NCI-H748 treated with DMSO at 0.1 percent for 48 hours (cell line): ENCODE measurements around the gene HDAC4.

Source experiments
- DNase-seq: peaks from one replicate; lab custom pipeline; 2025; lab: John Stamatoyannopoulos, UW

The HDAC4 gene

DNA sequence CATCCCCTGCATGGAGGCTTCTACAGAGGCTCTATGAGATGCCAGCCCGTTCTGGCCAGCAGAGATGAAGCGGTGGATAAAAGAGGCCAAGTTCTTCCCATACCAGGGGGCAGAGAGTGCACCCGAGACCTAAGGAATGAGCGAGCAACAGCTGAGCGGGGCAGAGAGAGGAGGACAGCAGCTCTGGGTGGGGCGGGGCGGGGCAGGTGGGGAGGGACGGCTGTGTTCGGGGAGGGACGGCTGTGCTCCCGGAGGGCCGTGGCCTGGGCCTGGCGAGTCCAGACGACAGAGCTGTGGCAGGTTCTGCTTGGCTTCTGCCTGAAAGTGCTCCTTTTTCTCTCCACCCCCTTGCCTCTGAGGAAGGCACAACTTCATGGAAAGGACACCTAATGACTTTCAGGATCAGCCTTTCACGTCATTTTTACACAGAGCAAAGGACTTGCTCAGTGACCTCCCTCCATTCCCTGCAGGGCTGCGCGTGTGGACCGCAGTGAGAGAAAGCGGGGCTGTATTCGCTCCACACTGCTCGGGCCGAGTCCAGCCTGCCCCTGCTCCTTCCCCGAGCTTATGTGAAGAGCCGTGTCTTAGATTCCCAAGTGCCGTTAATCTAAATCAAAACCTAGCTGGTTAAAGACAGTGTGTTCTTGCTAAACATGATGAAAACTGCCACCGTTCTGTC lies 232.9 kb downstream of the HDAC4 start:
- DNase-seq: no peak

DNA sequence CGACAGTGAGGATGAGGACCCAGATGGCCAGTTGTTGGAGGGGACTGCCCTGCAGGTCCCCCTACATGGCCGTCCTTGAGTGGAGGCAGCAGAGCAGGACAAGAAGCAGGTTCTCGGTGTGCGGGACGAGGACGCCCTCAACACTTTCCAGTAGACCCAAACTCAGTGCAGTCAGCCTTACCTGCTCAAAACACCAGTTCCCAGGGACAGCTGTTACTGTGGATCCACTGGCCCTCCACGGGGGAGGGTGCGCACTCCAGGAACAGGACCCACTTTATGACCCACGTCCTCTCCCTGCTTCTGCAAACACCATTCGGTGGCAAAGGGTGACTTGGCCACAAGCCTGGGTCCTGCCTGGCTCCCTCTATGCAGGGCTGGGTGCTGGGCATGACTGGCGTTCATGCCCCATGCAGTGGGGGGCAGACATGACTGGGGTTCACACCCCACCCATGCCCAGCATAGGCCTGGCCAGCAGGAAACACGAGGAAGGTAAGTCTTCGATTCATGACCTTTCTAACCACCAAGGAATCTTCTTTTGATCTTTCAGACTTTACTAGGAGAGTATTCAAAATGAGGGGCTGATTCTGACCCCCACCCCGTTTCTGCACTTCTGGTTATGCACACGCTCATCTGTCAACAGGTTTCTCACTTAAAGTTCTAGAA lies 233.7 kb downstream of the HDAC4 start:
- DNase-seq: no peak

DNA sequence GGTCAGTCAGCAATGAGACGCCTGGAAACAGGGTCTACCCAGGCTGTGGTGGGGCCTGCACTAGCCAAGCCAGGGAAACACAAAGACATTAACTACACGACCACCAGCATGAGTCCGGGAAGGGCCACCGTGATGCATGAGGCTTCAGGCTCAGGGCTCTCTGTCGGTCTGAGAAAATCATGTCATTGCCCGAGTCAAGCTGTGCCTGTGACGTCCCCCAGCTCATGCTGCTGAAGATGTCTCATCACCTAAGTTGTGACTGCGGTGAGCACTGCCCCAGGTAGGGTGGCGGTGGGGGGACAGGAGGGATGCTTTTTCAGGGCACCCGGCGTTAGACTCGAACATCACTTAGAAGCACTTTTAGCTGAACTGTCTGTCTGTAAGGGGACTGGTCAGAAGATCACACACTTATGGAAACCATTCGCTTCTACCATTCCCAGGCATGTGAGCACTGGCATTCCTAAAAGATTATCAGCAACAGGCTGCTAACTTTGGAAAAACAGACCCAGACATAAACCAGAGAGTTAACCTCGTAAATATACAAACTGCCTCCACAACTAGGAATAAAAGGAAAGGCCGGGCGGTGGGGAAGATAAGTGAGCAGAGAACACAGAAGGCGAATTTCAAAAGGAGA lies 234.5 kb downstream of the HDAC4 start:
- DNase-seq: no peak

DNA sequence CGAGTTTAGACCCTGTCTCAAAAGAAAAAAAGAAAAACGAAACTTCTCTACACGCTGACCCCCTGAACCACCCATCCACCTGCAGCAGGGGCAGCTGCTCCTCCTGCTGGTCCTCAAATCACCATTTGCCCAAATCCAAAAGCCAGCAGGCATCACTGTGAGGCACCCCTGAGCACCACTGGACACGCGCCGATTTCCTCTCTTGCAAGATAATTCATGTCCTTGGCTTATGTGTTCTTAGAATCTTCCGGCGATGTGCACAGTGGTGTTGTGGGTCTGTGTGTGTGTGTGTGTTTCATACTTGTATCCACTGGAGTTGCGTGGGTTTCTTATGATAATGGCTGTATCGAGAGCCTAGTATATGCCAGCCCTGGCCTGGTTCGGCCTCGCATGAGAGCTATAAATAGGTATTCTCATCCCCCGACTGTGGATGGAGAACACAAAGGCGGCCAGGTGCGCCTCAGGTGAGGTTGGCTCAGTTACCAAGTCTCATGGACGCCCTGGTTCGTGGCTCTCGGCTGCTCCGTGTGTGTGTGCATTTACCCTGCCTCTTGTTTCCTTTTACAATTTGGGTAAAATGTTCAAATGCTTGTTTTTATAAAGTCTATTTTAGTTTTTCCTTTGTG lies 235.5 kb downstream of the HDAC4 start:
- no peak for DNase-seq

DNA sequence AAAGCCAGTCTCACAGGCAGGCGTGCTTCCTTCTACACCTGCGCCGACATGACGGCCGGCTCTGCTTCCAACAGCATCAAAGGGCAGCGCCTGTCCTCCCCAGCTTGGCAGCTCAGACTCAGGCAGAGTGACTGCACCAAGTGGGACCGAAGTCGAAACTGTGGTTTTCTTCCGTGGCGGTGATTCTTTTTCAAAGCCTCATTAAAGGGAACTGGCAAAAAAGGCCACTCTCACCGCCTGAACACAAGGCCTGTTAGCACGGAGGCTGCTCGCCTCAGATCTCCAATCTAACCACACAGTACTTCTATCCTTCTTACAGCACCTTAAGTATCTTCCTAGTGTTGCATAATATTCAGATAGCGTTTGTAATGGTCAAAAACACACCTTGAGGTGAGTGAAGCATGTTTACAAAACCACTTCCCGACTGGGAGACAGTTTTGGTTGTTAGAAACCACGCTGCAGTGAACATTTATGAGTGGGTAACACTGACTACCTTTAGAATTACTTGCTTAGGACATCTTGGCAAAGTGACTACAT lies 236.4 kb downstream of the HDAC4 start:
- no peak for DNase-seq

DNA sequence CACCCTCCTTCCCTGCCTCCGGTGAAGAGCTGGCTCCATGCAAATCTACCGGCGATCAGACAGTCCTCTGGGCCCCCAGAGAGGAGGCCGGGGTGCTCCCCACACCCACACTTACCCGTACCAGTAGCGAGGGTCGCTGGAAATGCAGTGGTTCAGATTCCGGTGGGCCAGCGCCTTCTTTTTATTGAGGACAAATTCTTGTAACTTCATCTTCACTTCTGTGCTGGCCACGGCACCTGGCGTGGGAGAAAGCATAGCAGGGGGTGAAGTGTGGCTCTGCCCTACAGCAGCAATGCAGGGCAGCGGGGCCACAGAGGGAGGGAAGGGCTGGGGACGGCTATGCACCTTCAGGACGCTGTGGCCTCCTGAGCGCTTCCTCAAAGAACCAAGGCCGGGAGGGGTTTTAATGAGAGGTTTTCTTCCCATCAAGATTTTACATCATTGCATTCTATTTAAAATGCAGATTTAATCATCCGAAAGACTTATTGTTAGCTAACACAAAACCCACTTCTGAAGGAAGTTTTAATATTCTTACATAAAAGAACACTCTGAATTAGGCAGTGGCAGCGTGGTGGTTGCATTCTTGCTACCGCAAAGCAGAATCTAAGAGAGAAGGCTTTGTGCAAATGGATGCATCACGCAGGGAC lies 237.0 kb downstream of the HDAC4 start:
- DNase-seq: no peak

DNA sequence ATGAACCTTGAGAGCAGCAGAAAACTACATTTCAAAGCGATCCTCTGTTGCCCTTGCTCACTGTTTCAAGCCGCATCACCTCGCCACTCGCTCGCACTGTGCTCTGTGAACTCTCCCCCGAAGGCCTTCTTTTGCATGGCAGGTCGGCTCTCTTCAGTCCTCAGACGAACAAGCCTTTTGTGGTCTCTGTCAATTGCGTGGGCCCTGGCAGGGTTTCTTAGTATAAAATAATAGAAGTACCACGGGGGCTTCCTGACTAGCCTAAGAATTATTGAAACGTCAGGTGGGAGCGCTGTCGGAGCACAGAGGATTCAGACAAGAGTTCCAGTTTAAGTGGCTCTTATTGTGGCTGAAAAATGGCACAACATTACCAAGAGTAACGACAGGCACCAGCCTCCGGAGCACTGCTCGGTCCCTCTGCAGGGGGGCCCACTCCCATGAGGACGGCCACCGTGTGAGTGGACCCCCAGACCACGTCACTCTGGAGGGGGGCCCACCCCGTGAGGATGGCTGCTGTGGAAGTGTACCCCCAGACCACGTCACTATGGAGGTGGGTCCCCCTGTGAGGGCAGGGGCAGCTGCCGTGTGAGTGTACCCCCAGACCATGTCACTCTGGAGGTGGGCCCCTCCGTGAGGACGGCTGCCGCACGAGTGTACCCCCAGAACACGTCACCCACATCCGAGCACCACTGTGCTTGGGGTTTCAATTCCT lies 237.7 kb downstream of the HDAC4 start:
- no peak for DNase-seq

DNA sequence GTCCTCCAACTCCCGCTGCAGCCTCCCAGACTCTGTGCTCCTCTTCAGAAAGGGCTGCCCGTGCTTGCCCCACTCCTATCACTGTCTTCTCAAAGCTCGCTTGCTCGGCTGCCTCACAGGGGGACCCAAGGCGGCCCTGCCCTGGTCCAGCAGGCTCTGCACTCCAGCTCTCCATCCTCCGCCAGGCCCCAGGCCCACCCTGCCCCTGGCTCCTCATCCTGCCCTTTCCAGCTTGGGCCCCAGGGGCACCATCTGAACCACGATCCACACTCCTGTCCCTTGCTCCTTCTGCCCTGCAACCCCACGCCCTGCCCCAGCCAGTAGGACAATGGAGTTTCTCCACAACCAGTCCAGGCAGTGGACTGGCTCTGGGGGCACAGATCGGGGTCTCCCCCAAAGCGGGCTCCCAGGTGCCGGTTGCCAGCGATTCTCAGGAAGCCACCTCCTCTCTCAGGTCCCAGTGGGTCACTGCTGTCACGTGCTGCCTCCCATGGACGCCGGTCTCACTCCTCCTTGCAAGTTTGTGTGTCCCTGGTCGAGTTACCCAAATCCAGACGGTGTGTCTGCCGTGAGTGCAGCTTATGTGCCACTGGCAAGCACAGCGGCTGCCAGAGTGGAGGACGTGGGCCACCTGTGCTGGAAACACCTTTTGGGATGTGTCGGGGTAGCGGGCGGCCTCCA lies 238.5 kb downstream of the HDAC4 start:
- DNase-seq: no peak

DNA sequence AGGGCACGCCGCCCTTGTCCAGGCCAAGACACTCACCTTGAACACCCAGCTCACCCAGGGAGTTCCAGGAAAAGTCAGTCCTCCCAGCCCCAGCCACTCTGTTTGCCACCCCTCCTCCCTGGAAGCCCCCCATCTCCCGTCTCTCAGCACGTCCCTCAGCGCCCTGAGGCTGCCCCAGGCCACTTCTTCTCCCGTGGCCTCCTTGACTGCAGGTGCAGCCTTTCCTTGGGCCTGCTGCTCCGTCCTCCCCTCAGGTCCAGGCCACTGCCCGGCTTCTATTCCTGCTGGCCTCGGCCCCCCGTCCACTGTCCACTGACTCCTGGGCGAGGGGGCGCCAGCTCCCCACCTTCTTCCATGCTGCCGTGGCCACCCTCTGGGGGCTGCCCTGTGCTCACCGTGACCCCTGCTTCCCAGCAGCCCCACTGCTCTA lies 239.1 kb downstream of the HDAC4 start:
- no peak for DNase-seq

DNA sequence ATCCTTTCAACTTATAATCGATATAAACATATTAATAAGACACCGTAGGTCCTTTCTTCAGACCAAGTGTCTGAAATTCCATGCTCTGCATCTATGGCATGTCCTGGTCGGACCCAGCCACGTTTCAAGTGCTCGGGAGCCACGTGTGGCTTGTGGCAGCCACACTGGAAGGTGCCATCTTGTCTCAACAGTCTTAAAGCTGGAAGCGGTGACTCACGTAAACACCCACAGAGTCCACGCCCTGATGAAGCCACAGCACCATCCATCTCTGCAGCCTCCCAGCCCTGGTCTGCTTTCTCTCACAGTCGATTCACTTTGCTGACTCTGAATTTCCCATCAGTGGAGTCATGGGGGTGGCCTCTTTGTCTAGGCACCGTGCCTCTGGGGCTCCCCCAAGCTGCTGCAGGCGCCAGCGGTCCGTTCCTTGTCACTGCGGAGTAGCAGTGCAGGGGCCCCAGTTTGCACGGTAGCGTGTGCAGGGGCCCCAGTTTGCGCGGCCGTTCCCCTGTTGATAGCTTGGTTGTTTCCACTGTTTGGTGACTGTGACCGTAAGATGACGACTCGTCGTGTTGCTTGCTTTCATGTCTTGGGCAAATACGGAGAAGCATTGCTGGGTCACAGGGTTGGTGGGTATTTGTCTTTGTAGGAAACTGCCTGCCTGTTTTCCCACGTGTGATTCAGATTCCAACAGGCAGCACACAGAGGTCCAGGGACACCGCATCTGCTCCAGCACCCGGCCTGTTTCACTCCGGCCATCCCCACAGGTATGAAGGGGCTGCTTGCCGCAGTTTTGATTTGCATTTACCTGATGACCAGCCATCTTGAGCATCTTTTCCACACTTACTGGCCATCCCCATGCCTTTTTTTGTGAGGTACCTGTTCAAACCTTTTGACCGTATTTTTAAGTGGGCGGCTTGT lies 240.3 kb downstream of the HDAC4 start:
- no peak for DNase-seq

DNA sequence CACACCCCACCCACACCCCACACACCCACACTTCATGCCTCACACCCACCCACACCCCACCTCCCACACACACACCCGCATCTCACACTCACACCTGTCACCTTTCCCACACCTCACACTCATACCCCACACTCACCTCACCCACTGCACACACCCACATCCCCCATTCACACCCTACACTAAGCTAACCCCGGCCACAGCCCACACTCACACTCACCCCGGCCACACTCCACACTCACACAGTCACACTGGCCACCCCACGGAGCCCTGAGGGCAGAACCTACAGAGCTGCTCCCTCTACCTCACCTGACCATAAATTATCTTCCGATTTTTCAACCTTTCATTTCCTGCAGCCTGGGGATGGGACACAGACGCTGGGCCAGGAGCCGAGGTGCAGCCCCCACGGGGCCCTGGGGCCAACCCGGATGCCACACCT lies 241.3 kb downstream of the HDAC4 start:
- no peak for DNase-seq

DNA sequence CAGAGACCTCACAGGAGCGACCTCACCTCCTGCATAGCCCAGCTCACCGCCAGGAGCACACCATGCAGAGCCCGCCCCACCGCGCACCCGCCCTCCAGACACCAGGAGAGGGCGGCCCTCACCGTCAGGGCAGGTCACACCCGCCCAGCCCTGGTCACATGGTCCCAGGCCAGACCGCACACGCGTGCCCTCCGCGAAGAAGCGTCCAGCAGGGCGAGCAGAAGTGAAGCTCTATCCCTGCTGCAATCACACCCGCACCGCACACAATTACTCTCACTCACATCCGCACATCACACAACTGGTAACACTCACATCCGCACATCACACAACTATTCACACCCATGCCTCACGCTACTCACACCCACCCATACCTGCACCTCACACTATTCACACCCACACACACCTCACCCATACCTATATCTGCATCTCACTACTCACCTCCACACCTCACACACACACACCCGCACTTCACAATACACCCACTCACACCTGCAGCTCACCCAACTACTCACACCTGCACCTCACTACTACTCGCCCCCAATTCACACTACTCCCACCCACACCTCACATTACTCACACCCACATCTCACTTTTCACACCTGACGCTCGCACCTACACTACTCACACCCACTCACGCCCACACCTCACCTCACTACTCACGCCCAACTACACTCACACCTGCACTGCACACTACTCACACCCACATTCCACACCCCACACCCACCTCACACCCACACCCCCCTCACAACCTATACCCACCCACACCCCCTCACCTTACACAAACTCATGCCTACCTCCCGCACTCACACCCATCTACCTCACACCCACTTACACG lies 242.0 kb downstream of the HDAC4 start:
- no peak for DNase-seq

DNA sequence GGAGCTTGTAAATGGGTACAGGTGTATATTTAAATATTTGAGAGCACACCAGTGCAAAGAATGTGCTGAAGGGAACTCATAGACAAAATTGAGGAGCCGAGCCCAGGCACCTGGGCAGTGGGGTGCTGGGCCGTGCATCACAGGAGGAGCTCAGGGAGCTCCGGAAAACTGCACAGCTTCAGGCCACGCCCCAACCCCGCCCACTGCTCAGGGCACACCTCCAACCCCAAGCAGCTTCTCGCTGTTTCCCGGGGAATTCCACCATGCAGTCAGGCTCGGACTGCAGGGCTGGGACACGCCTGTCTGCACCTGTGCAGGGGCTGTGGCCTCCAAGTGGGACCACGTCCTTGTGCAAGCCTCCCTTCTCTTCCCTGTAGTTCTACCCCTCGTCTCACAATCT lies 243.0 kb downstream of the HDAC4 start:
- no peak for DNase-seq

DNA sequence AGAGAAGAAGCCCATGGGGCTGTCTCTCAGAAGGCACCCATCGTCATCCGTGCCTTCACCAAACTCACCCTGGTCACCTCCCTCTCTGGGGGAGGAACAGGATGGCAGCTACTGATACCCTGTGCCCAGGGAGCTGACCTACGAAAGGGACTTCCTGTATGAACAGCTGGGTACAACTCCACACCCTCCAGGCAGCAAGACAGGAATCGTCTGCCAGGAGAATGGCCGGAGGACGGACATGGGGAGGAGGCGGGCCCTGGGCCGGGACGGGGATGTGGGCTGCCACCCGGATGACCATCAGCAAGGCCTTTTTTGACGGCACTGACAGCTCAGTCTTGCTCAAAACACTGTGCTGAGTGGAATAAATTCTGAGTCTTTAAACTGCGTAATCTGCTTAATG lies 243.6 kb downstream of the HDAC4 start:
- DNase-seq: no peak

DNA sequence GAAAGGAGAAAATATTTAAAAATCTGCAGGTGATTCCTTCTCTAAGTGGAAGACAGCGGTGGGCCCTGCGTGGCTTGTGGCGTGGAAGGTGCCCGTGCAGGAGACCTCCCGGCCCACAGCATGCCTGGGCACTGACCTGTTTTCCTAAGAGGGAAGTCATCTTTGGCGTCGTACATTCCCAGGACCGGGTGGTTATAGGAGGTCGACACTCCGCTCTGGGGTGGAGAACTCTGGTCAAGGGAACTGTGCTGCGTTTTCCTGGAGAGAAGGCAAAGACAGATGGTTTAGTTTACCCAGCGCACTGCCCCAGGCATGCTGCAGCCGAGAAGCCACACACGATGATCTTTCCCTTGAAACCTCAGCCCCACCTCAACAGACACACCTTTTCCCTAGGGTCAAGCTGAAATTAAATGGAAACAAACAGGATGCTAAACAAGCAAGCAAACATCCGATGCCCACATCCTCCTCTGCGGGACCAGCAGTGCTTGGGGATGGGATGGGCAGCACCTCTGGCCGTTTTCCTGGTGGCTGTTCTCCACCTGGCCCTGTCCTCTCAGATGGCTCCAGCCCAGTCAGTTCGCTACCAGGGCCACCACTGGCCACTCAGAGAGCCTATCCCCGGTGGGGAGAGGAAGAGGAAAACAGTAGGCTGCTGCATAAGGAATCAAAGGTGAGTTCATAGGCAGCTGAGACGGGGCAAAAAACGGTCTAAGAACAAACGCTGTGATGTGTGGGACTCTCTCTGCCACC lies 244.1 kb downstream of the HDAC4 start:
- DNase-seq: no peak

DNA sequence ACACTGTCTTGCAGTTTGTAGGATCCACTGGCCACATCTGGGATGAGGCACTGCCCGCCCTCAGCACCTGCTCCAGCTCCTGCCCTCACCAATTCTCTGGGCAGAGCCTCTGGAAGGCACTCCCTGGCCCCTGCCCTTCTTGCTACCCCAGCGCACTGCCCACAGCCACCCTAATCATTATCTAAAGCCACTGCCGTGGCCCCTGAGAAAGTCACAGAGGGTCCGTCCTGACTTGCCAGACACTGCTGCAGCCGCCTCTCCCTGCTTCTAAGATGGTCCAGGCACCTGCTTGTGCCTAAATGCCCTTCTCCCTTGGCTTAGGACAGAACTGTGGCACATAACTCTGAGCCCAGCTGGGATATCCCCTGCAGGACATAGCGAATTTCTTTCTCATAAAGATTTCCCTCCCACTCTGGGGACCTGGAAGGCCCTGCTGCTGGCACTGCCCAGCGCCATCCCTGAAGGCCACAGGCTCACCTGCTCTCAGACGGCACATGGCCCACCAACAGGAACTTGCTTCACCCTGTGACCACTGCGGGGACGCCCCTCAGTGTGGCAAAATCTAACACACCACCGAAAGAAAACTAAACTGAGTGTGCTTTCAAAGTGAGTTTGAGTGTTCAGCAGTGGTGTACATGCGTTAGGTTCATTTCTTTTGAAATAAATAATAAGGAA lies 244.9 kb downstream of the HDAC4 start:
- no peak for DNase-seq

DNA sequence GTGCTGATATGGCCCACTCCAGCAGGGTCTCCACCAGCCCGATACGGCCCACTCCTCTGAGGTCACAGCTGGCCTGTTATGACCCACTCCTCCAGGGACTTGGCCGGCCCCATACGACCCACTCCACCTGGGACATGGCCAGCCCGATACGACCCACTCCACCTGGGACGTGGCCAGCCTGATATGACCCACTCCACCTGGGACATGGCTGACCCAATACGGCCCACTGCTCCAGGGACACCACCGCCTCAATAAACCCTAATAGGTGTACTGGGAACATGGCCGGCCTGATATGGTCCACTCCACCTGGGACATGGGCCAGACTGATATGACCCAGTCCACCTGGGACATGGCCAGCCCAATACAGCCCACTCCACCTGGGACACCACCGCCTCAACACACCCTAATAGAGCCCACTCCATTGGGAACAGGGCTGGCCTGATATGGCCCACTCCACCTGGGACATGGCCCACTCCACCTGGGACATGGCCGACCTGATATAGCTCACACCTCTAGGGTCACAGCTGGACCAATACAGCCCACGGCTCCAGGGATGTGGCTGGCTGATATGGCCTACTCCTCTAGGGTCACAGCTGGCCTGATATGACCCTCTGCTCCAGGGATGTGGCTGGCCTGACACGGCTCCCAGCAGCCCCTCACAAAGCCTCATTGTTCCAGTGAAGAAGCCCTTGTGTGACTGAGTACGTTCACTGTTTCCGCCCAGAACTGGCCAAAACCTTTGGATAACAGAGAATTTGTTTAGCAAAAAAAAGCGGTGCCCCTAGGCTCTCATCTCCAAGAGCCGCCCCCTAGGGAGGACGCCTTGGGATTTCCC lies 245.6 kb downstream of the HDAC4 start:
- DNase-seq: no peak
